Progenitor cell of endocrine pancreas (in vitro differentiated cells): ENCODE results near the gene PRAC1. TPM values are rescaled to one million over a fixed set of nuclear protein-coding genes. Genes with fewer than 3 reads are reported as not detected.

Experiments
- DNase-seq: peaks from one replicate; pipeline ENCODE4 v3.0.0; 2021; ENCODE audit warnings: low spot score; ENCODE audit not compliant: unreplicated experiment
- H3K27ac Mint-ChIP-seq: 2 replicates; pipeline ENCODE4 v1.8.0; 2021; ENCODE audit warnings: mild to moderate bottlenecking, moderate library complexity, mixed read lengths
- H3K27me3 Mint-ChIP-seq: 2 replicates; pipeline ENCODE4 v1.8.0; 2021; ENCODE audit warnings: mixed read lengths
- H3K36me3 Mint-ChIP-seq: 2 replicates; pipeline ENCODE4 v1.8.0; 2022; ENCODE audit warnings: mixed read lengths; ENCODE audit not compliant: insufficient read depth
- H3K4me1 Mint-ChIP-seq: 2 replicates; pipeline ENCODE4 v1.8.0; 2021; ENCODE audit warnings: low read depth, mixed read lengths
- H3K4me3 Mint-ChIP-seq: 2 replicates; pipeline ENCODE4 v1.8.0; 2021; ENCODE audit warnings: low read depth, mild to moderate bottlenecking, moderate library complexity, mixed read lengths
- H3K9me3 Mint-ChIP-seq: 2 replicates; pipeline ENCODE4 v1.8.0; 2021; ENCODE audit warnings: low read depth, mixed read lengths
- total RNA-seq: library from RNA; stranded (reverse); gene quantifications from 2 replicates; pipeline ENCODE4 v1.2.1, GENCODE V29; 2021
- TF ChIP-seq, protein P1 (sequence below): fragments of 200-600 bp; sonication (generic); IDR thresholded peaks from one replicate; pipeline ENCODE4 v1.5.0; 2021; ENCODE audit warnings: antibody characterized with exemption, mild to moderate bottlenecking; ENCODE audit not compliant: unreplicated experiment

The PRAC1 gene
- total RNA-seq, 1 donor from 2014 or later, result not detected

DNA sequence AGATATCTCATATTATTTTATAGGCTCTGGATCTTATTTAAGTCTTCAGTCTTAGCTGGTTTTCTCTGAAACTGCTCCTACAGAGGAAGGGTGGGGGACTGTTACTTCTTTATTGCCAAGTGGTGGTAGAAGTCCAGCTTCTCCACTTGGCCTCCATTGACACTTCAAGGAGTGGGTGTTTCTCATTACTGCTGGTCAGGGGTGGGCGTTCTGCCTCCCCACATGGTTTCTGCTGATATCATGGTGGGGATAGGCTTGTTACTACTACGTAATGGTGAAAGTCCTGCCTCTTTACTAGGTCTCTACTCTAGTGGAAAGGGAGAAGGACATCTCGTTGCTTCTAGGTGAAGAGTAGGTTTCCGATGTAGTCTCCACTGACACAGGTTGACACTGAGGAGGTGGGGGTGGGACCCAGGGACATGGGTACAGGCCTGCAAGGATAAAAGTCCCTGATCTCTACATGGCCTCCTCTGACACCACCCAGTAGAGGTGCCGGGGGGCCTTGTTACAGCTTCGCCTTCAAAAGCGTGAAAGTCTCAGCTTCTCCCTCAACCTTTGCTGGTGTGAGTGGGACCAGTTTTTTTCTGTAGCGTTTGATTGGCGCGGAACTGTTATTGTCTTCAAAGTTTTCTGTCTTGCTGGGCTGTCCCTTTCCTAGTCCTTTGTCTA is 20.3 kb downstream of the PRAC1 start:
- Mint-ChIP-seq H3K4me3 (no peak overlapping the region), H3K27me3 (peaks cover 87% of the 10 kb centered on the region), H3K27ac (no peak overlapping the region), H3K4me1 (no peaks in the 10 kb centered on the region), H3K36me3 (no peaks in the 10 kb centered on the region), H3K9me3 (no peaks in the 10 kb centered on the region)
- TF ChIP-seq, protein P1, sequence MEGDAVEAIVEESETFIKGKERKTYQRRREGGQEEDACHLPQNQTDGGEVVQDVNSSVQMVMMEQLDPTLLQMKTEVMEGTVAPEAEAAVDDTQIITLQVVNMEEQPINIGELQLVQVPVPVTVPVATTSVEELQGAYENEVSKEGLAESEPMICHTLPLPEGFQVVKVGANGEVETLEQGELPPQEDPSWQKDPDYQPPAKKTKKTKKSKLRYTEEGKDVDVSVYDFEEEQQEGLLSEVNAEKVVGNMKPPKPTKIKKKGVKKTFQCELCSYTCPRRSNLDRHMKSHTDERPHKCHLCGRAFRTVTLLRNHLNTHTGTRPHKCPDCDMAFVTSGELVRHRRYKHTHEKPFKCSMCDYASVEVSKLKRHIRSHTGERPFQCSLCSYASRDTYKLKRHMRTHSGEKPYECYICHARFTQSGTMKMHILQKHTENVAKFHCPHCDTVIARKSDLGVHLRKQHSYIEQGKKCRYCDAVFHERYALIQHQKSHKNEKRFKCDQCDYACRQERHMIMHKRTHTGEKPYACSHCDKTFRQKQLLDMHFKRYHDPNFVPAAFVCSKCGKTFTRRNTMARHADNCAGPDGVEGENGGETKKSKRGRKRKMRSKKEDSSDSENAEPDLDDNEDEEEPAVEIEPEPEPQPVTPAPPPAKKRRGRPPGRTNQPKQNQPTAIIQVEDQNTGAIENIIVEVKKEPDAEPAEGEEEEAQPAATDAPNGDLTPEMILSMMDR, result no peak
- DNase-seq, result no peak

DNA sequence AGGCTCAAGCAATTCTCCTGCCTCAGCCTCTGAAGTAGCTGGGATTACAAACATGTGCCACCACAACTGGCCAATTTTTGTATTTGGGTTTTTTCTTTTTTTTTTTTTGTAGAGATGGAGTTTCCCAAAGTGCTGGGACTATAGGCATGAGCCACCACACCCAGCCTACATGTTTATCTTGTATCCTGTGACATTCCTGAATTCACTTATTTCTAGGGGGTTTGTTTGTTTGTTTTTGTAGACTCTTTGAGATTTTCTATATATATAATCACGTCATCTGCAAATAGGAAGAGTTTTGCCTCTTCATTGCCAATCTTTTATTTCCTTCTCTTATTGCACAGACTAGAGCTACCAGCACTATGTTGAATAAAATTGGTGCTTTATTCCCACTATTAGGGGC is 29.1 kb downstream of the PRAC1 start:
- TF ChIP-seq, protein P1, result no peak
- Mint-ChIP-seq H3K36me3 (no peaks in the 10 kb centered on the region), H3K4me3 (no peak overlapping the region), H3K27ac (no peak overlapping the region), H3K4me1 (no peaks in the 10 kb centered on the region), H3K27me3 (peaks cover 73% of the 10 kb centered on the region), H3K9me3 (peaks cover 7% of the 10 kb centered on the region)
- DNase-seq, result no peak

GRCh38 chr17:48692049-48692448 is 30.3 kb downstream of the PRAC1 start:
- TF ChIP-seq, protein P1, result no peak
- Mint-ChIP-seq H3K36me3 (no peaks in the 10 kb centered on the region), H3K9me3 (peaks cover 7% of the 10 kb centered on the region), H3K4me3 (no peak overlapping the region), H3K27ac (no peak overlapping the region), H3K4me1 (no peaks in the 10 kb centered on the region), H3K27me3 (peaks cover 67% of the 10 kb centered on the region)
- DNase-seq, result no peak

GRCh38 chr17:48690655-48691054 is 31.7 kb downstream of the PRAC1 start:
- DNase-seq, result no peak
- H3K36me3 Mint-ChIP-seq, result no peaks in the 10 kb centered on the region
- H3K4me1 Mint-ChIP-seq, result no peaks in the 10 kb centered on the region
- peaks cover 7% of the 10 kb centered on the region for H3K9me3 Mint-ChIP-seq
- TF ChIP-seq, protein P1, result no peak
- H3K27me3 Mint-ChIP-seq, result peaks cover 60% of the 10 kb centered on the region
- H3K4me3 Mint-ChIP-seq, result no peak overlapping the region
- no peak overlapping the region for H3K27ac Mint-ChIP-seq

DNA sequence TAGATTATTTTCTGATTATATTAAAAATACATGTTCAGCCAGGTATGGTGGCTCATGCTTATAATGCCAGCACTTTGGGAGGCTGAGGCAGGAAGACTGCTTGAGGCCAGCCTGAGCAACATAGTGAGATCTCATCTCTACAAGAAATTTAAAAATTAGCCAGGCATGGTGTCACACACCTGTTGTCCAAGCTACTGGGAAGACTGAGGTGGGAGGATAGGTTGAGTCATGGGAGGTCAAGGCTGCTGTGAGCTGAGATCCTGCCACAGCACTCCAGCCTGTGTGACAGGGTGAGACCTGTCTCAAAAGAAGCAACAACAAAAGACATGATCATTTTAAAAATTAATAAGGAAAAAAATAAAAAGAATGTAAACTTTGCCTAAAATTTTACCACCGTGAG is 40.7 kb downstream of the PRAC1 start:
- Mint-ChIP-seq H3K4me1 (no peaks in the 10 kb centered on the region), H3K36me3 (no peaks in the 10 kb centered on the region), H3K9me3 (no peaks in the 10 kb centered on the region), H3K4me3 (no peak overlapping the region), H3K27me3 (peaks cover 79% of the 10 kb centered on the region), H3K27ac (no peak overlapping the region)
- DNase-seq, result no peak
- TF ChIP-seq, protein P1, result no peak
